HG03025 (cell line): ENCODE measurements around the gene ATG10.
"Not testable (repeated sequence)": the region's sequence is repeated elsewhere in the genome, so short reads cannot be mapped to it uniquely, and the experiment has no call there.

Experiments used
- ATAC-seq: cut with Tn5 transposase; IDR thresholded peaks from one replicate; pipeline ENCODE4 v1.9.1; 2021; ENCODE audit warnings: mild to moderate bottlenecking, moderate library complexity; ENCODE audit not compliant: unreplicated experiment, low FRiP score

ATG10 gene

GRCh38 chr5:82267297-82267933, 295.6 kb downstream of the ATG10 start:
- not testable (repeated sequence) for ATAC-seq

GRCh38 chr5:82269363-82269762, 297.5 kb downstream of the ATG10 start:
- ATAC-seq, result not testable (repeated sequence)

GRCh38 chr5:82272571-82273356, 300.9 kb downstream of the ATG10 start:
- ATAC-seq, result not testable (repeated sequence)

GRCh38 chr5:82273426-82273825, 301.6 kb downstream of the ATG10 start:
- ATAC-seq, result not testable (repeated sequence)

- ATAC-seq, result no peak
Observed at GRCh38 chr5:82274343-82275211, 302.8 kb downstream of the ATG10 start.

- ATAC-seq, result no peak
Observed at GRCh38 chr5:82275216-82275664, 303.4 kb downstream of the ATG10 start.

- ATAC-seq, result no peak
Observed at GRCh38 chr5:82276800-82277612, 305.2 kb downstream of the ATG10 start.

- ATAC-seq, result no peak
Observed at GRCh38 chr5:82277613-82277986, 305.8 kb downstream of the ATG10 start.

- ATAC-seq, result peak; percentile 90
Observed at GRCh38 chr5:82277987-82278710, 306.3 kb downstream of the ATG10 start, which contains the start of gene RPS23. Gene RPS23, minus strand, starts transcription at chr5:82278354. Its CDS starts 31 bp downstream, at chr5:82278323.

GRCh38 chr5:82278711-82279370, 307.0 kb downstream of the ATG10 start:
- ATAC-seq, result no peak

- no peak for ATAC-seq
Observed at GRCh38 chr5:82283893-82284292, 312.1 kb downstream of the ATG10 start.

GRCh38 chr5:82285206-82285605, 313.4 kb downstream of the ATG10 start:
- ATAC-seq, result no peak

GRCh38 chr5:82287625-82288024, 315.8 kb downstream of the ATG10 start:
- ATAC-seq, result no peak

- ATAC-seq, result no peak
Observed at GRCh38 chr5:82290005-82290404, 318.2 kb downstream of the ATG10 start.

GRCh38 chr5:82290908-82291307, 319.1 kb downstream of the ATG10 start:
- no peak for ATAC-seq

- no peak for ATAC-seq
Observed at GRCh38 chr5:82291420-82291819, 319.6 kb downstream of the ATG10 start.

- no peak for ATAC-seq
Observed at GRCh38 chr5:82295144-82295543, 323.3 kb downstream of the ATG10 start.

GRCh38 chr5:82295959-82296531, 324.2 kb downstream of the ATG10 start:
- ATAC-seq, result no peak

GRCh38 chr5:82296929-82297328, 325.1 kb downstream of the ATG10 start:
- ATAC-seq, result no peak
